Measurements from ENCODE around the gene TBC1D1. TPM values are rescaled to one million over a fixed set of nuclear protein-coding genes. Genes with fewer than 3 reads are reported as not detected.

The TBC1D1 gene
- total RNA-seq, 2 experiments from 2014 or later = 40.7 to 46.5 TPM

DNA sequence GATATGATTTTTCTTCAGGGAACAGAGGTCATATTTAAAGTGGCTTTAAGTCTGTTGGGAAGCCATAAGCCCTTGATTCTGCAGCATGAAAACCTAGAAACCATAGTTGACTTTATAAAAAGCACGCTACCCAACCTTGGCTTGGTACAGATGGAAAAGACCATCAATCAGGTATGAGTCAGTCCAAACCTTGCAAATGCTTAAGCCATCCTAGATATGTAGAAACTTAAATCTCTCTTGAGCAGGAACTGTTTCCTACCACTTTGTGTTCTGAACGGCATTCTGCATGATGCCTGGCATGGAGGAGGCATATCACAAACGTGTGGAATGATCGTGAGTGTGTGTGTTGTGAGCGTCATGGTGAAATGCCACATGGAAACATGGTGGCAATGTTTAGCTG is 234.1 kb downstream of the TBC1D1 start:
- peaks cover 70% of the 10 kb centered on the region for H3K36me3 Mint-ChIP-seq (ENCODE audit: low read depth)
- H3K36me3 ChIP-seq (ENCODE audit: insufficient read depth, low read length) = peaks cover 25% of the 10 kb centered on the region
- no peaks in the 10 kb centered on the region for H3K9me3 Mint-ChIP-seq
- ChIA-PET CTCF (no interaction called here), POLR2A (no interaction called here)
- no peak overlapping the region for H3K27ac Mint-ChIP-seq
- H3K27ac ChIP-seq (ENCODE audit: low read depth in 1 of 2, low read length in 2 of 2) = no peak overlapping the region
- peaks cover 19% of the 10 kb centered on the region for H3K4me1 Mint-ChIP-seq (ENCODE audit: low read depth)
- TF ChIP-seq, protein P1, sequence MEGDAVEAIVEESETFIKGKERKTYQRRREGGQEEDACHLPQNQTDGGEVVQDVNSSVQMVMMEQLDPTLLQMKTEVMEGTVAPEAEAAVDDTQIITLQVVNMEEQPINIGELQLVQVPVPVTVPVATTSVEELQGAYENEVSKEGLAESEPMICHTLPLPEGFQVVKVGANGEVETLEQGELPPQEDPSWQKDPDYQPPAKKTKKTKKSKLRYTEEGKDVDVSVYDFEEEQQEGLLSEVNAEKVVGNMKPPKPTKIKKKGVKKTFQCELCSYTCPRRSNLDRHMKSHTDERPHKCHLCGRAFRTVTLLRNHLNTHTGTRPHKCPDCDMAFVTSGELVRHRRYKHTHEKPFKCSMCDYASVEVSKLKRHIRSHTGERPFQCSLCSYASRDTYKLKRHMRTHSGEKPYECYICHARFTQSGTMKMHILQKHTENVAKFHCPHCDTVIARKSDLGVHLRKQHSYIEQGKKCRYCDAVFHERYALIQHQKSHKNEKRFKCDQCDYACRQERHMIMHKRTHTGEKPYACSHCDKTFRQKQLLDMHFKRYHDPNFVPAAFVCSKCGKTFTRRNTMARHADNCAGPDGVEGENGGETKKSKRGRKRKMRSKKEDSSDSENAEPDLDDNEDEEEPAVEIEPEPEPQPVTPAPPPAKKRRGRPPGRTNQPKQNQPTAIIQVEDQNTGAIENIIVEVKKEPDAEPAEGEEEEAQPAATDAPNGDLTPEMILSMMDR (IDR thresholded peaks at IDR 0.05) = no peak
- H3K4me3 ChIP-seq (ENCODE audit: low read length) = no peak overlapping the region
- no peaks in the 10 kb centered on the region for H3K27me3 ChIP-seq (ENCODE audit: control insufficient read depth in 1 of 2, insufficient read depth in 2 of 2, low read length in 2 of 2)
- DNase-seq (no peak), ATAC-seq (ENCODE audit: poor library complexity) (no peak)
- no peak overlapping the region for H3K4me3 Mint-ChIP-seq
- H3K27me3 Mint-ChIP-seq = no peaks in the 10 kb centered on the region
- H3K4me1 ChIP-seq (ENCODE audit: insufficient read depth, low read length) = peaks cover 23% of the 10 kb centered on the region
- intact Hi-C loops (cut with DNase I, micrococcal nuclease) = loop anchor here in 1 of 2 experiments (5.0 kb wide), 1 partner anchor 32 kb away; no protein-coding TSS in a partner anchor
- H3K9me3 ChIP-seq (ENCODE audit: control insufficient read depth in 1 of 2, insufficient read depth in 1 of 2, low read length in 2 of 2) = no peaks in the 10 kb centered on the region

- no peak overlapping the region for H3K4me3 ChIP-seq (ENCODE audit: low read length)
- H3K36me3 Mint-ChIP-seq (ENCODE audit: low read depth) = peaks cover 61% of the 10 kb centered on the region
- H3K27ac ChIP-seq (ENCODE audit: low read depth in 1 of 2, low read length in 2 of 2) = no peak overlapping the region
- H3K4me3 Mint-ChIP-seq = no peak overlapping the region
- H3K27ac Mint-ChIP-seq = no peak overlapping the region
- H3K9me3 ChIP-seq (ENCODE audit: control insufficient read depth in 1 of 2, insufficient read depth in 1 of 2, low read length in 2 of 2) = no peaks in the 10 kb centered on the region
- ChIA-PET CTCF (no interaction called here), POLR2A (no interaction called here)
- H3K27me3 ChIP-seq (ENCODE audit: control insufficient read depth in 1 of 2, insufficient read depth in 2 of 2, low read length in 2 of 2) = no peaks in the 10 kb centered on the region
- TF ChIP-seq, protein P1 (IDR thresholded peaks at IDR 0.05) = no peak
- no peaks in the 10 kb centered on the region for H3K9me3 Mint-ChIP-seq
- H3K36me3 ChIP-seq (ENCODE audit: insufficient read depth, low read length) = peaks cover 18% of the 10 kb centered on the region
- DNase-seq = no peak
- H3K4me1 ChIP-seq (ENCODE audit: insufficient read depth, low read length) = peaks cover 28% of the 10 kb centered on the region
- no peak for ATAC-seq (ENCODE audit: poor library complexity)
- intact Hi-C loops (cut with DNase I, micrococcal nuclease) = no loop called here
- H3K27me3 Mint-ChIP-seq = no peaks in the 10 kb centered on the region
- peaks cover 28% of the 10 kb centered on the region for H3K4me1 Mint-ChIP-seq (ENCODE audit: low read depth)
Observed at GRCh38 chr4:38125816-38126215, 234.9 kb downstream of the TBC1D1 start.

DNA sequence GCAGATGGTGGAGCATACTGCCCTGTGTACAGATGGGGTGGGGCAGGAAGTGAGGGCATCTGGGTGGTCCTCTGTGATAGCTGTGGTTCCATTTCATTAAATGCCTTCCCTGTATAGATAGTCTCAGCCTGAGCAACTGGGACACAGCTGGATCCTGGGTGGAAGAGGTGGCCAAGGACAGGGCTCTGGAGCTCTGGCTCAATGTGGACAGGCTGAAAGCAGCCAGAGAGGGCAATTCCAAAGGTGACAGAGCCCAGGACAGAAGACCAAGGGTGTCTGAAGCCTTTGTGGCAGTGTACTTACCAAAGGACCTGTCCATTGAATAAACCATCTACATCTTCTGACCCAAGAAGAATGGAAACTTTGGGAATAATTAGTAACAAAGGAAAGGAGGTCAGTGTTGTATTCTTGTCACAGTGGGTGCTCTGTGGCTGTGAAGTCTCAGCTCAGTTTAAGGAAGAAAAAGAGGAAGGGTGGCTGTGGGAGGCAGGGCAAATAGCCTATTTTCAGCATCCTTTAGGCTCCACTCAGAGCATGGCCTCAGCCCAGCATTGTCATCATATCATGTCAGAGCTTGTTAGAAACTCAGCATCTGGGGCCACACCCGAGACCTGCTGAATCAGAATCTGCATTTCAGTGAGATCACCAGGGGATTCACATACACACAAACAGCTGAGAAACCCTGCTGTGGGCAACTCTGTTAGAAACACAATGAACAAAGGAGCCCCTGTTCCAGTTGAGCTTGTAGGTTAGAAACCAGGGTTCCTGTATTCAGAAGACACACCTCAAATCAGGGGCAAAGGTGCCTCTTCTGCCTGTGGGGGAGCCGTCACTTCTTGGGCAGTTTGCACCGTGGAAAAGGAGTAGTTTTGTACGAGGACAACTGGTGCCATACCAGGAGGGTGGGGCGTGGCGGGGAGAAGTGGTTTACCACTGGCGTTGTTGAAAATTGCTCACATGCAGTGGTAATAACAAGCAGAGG is 237.9 kb downstream of the TBC1D1 start:
- H3K36me3 Mint-ChIP-seq (ENCODE audit: low read depth) = peaks cover 61% of the 10 kb centered on the region
- Histone ChIP-seq H3K4me1 (ENCODE audit: insufficient read depth, low read length) (peaks cover 50% of the 10 kb centered on the region), H3K36me3 (ENCODE audit: insufficient read depth, low read length) (peaks cover 15% of the 10 kb centered on the region), H3K4me3 (ENCODE audit: low read length) (no peak overlapping the region), H3K9me3 (ENCODE audit: control insufficient read depth in 1 of 2, insufficient read depth in 1 of 2, low read length in 2 of 2) (no peaks in the 10 kb centered on the region), H3K27ac (ENCODE audit: low read depth in 1 of 2, low read length in 2 of 2) (peak overlapping the region; percentile 17 to 31), H3K27me3 (ENCODE audit: control insufficient read depth in 1 of 2, insufficient read depth in 2 of 2, low read length in 2 of 2) (no peaks in the 10 kb centered on the region)
- TF ChIP-seq, protein P1 (IDR thresholded peaks at IDR 0.05) = no peak
- intact Hi-C loops (cut with DNase I, micrococcal nuclease) = no loop called here
- ATAC-seq (ENCODE audit: poor library complexity) (peak; percentile 20), DNase-seq (peak; percentile 26 to 81 (median 53))
- H3K9me3 Mint-ChIP-seq = no peaks in the 10 kb centered on the region
- H3K27me3 Mint-ChIP-seq = no peaks in the 10 kb centered on the region
- H3K4me3 Mint-ChIP-seq = peak overlapping the region; percentile 50
- H3K27ac Mint-ChIP-seq = peak overlapping the region; percentile 91
- ChIA-PET CTCF (interaction anchor here (0.8 to 1.0 kb wide), 3 partner anchors 33 to 191 kb away, joined by 3 read pairs; no protein-coding TSS in a partner anchor), POLR2A (interaction anchor here (0.6 to 1.0 kb wide), 3 partner anchors 14 to 27 kb away, joined by 3 read pairs; no protein-coding TSS in a partner anchor)
- H3K4me1 Mint-ChIP-seq (ENCODE audit: low read depth) = peaks cover 53% of the 10 kb centered on the region

Measured in CD4-positive, alpha-beta T cell (primary cell).